ENCODE data around the gene B3GNT9. TPM values are rescaled to one million over a fixed set of nuclear protein-coding genes. Genes with fewer than 3 reads are reported as not detected.

B3GNT9 gene
- total and polyA plus RNA-seq, 2 donors from 2014 or later, result 12.1 to 16.7 TPM

- no peaks in the 10 kb centered on the region for H3K9me3 ChIP-seq (ENCODE audit: control insufficient read depth in 2 of 3, insufficient read depth in 1 of 3, low read length in 3 of 3)
- no peak overlapping the region for H3K4me3 ChIP-seq (ENCODE audit: low read length in 3 of 3)
- H3K4me1 ChIP-seq (ENCODE audit: control insufficient read depth in 2 of 3, insufficient read depth in 2 of 3, low read depth in 1 of 3, low read length in 3 of 3), result no peaks in the 10 kb centered on the region
- FAIRE-seq, result no peak
- peaks cover 3 to 17% (median 15%) of the 10 kb centered on the region in 3 donors for H3K36me3 ChIP-seq (ENCODE audit: control insufficient read depth in 2 of 3, insufficient read depth in 3 of 3, low read length in 3 of 3)
- no peaks in the 10 kb centered on the region for H3K27me3 ChIP-seq (ENCODE audit: control insufficient read depth, insufficient read depth, low read length)
- no peak overlapping the region for H3K27ac ChIP-seq (ENCODE audit: low read depth in 2 of 2, low read length in 2 of 2)
- intact Hi-C loops (cut with DNase I), result no loop called here
- no peak for DNase-seq
- no peak for TF ChIP-seq CTCF (IDR thresholded peaks at IDR 0.05; ENCODE audit: borderline replicate concordance, extremely low read depth, insufficient read depth)
- no peak overlapping the region for H3K9ac ChIP-seq (ENCODE audit: low read length in 3 of 3)
These were observed 30.8 kb downstream of the B3GNT9 start for GRCh38 chr16:67120025-67120424.

GRCh38 chr16:67117716-67118115 lies 33.1 kb downstream of the B3GNT9 start:
- no peak for DNase-seq
- Histone ChIP-seq H3K27ac (ENCODE audit: low read depth in 2 of 2, low read length in 2 of 2) (no peak overlapping the region), H3K9me3 (ENCODE audit: control insufficient read depth in 2 of 3, insufficient read depth in 1 of 3, low read length in 3 of 3) (no peaks in the 10 kb centered on the region), H3K4me3 (ENCODE audit: low read length in 3 of 3) (no peak overlapping the region), H3K4me1 (ENCODE audit: control insufficient read depth in 2 of 3, insufficient read depth in 2 of 3, low read depth in 1 of 3, low read length in 3 of 3) (peaks cover 0 to 2% (median 2%) of the 10 kb centered on the region in 3 donors), H3K36me3 (ENCODE audit: control insufficient read depth in 2 of 3, insufficient read depth in 3 of 3, low read length in 3 of 3) (peaks cover 3 to 17% (median 7%) of the 10 kb centered on the region in 3 donors), H3K27me3 (ENCODE audit: control insufficient read depth, insufficient read depth, low read length) (no peaks in the 10 kb centered on the region), H3K9ac (ENCODE audit: low read length in 3 of 3) (no peak overlapping the region)
- intact Hi-C loops (cut with DNase I), result no loop called here
- TF ChIP-seq CTCF (IDR thresholded peaks at IDR 0.05; ENCODE audit: borderline replicate concordance, extremely low read depth, insufficient read depth), result no peak
- FAIRE-seq, result no peak

DNA sequence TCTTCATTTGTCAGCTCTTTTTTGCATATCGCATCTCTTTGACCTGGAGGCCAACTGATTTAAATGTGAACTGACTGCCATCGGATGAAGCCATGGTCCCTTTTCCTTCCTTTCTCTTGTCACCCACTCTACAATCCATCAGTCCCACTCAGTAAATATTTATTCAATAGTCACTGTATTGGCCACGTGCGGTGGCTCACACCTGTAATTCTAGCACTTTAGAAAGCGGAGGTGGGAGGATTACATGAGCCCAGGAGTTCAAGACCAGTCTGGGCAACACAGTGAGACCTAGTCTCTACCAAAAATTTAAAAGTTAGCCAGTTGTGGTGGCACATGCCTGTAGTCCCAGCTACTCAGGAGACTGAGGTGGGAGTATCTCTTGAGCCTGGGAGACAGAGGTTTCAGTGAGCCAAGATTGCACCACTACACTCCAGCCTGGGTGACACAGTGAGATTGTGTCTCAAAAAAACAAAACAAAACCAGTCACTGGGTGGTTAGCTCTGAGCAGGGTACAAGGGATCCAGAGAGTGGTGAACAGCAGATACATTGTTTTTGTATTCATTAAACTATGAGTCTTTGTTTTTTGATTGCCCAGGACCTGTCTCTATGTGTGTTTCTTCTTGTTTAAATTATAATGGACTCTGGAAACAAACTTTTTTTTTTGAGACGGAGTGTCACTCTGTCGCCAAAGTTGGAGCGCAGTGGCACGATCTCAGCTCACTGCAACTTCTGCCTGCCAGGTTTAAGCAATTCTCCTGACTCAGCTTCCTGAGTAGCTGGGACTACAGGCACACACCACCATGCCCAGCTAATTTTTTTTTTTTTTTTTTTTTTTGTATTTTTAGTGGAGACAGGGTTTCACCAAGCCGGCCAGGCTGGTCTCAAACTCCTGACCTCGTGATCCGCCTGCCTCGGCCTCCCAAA lies 34.1 kb downstream of the B3GNT9 start:
- DNase-seq (no peak), FAIRE-seq (no peak)
- Histone ChIP-seq H3K9me3 (ENCODE audit: control insufficient read depth in 2 of 3, insufficient read depth in 1 of 3, low read length in 3 of 3) (no peaks in the 10 kb centered on the region), H3K27me3 (ENCODE audit: control insufficient read depth, insufficient read depth, low read length) (no peaks in the 10 kb centered on the region), H3K4me1 (ENCODE audit: control insufficient read depth in 2 of 3, insufficient read depth in 2 of 3, low read depth in 1 of 3, low read length in 3 of 3) (peaks cover 0 to 6% (median 6%) of the 10 kb centered on the region in 3 donors), H3K9ac (ENCODE audit: low read length in 3 of 3) (no peak overlapping the region), H3K27ac (ENCODE audit: low read depth in 2 of 2, low read length in 2 of 2) (no peak overlapping the region), H3K4me3 (ENCODE audit: low read length in 3 of 3) (no peak overlapping the region), H3K36me3 (ENCODE audit: control insufficient read depth in 2 of 3, insufficient read depth in 3 of 3, low read length in 3 of 3) (peaks cover 0 to 10% (median 7%) of the 10 kb centered on the region in 3 donors)
- intact Hi-C loops (cut with DNase I), result no loop called here
- no peak for TF ChIP-seq CTCF (IDR thresholded peaks at IDR 0.05; ENCODE audit: borderline replicate concordance, extremely low read depth, insufficient read depth)

Data from kidney (tissue), 14 donors.